H9 (cell line): ENCODE results near the gene APAF1. TPM values are rescaled to one million over a fixed set of nuclear protein-coding genes. Genes with fewer than 3 reads are reported as not detected.

ENCODE experiments used
- DNase-seq: peaks from one replicate; pipeline ENCODE4 v3.0.0-alpha.2; 2017
- H2AFZ ChIP-seq: one replicate; pipeline ENCODE4 v1.6.1; 2013; ENCODE audit warnings: mild to moderate bottlenecking, low read length, control low read depth, moderate library complexity
- H2AK5ac ChIP-seq: 2 replicates; pipeline ENCODE4 v1.6.1; 2013; ENCODE audit warnings: low read length, control low read depth, mixed read lengths; ENCODE audit not compliant: insufficient read length
- H2BK120ac ChIP-seq: one replicate; pipeline ENCODE4 v1.6.1; 2013; ENCODE audit warnings: low read depth, mild to moderate bottlenecking, low read length, control low read depth, inconsistent platforms; ENCODE audit not compliant: poor library complexity, severe bottlenecking
- H2BK12ac ChIP-seq: 2 replicates; pipeline ENCODE4 v1.6.1; 2013; ENCODE audit warnings: low read length, control low read depth, mixed read lengths, low read depth; ENCODE audit not compliant: insufficient read length
- H2BK15ac ChIP-seq: 2 replicates; pipeline ENCODE4 v1.6.1; 2013; ENCODE audit warnings: low read depth, low read length, control low read depth
- H2BK20ac ChIP-seq: one replicate; pipeline ENCODE4 v1.6.1; 2013; ENCODE audit warnings: low read depth, mild to moderate bottlenecking, low read length, control low read depth, inconsistent platforms; ENCODE audit not compliant: poor library complexity, severe bottlenecking
- H2BK5ac ChIP-seq: 2 replicates; pipeline ENCODE4 v1.6.1; 2013; ENCODE audit warnings: low read length, control low read depth, mixed read lengths; ENCODE audit not compliant: insufficient read length
- H3K14ac ChIP-seq: 2 replicates; pipeline ENCODE4 v1.6.1; 2013; ENCODE audit warnings: low read length, control low read depth; ENCODE audit not compliant: insufficient read depth
- H3K18ac ChIP-seq: 2 replicates; pipeline ENCODE4 v1.6.1; 2013; ENCODE audit warnings: low read depth, mild to moderate bottlenecking, mixed read lengths, low read length, control low read depth; ENCODE audit not compliant: insufficient read length
- H3K23ac ChIP-seq: 2 replicates; pipeline ENCODE4 v1.6.1; 2013; ENCODE audit warnings: low read length, control low read depth, mixed read lengths, low read depth; ENCODE audit not compliant: insufficient read length
- H3K23me2 ChIP-seq: 2 replicates; pipeline ENCODE4 v1.6.1; 2013; ENCODE audit warnings: low read depth, mild to moderate bottlenecking, mixed read lengths, low read length, control low read depth; ENCODE audit not compliant: insufficient read length, poor library complexity, severe bottlenecking
- H3K27ac ChIP-seq: 2 replicates; pipeline ENCODE4 v1.5.1; 2013; ENCODE audit warnings: low read length, control low read depth, mixed read lengths, low read depth; ENCODE audit not compliant: insufficient read length
- H3K27me3 ChIP-seq: 2 replicates; pipeline ENCODE4 v1.6.1; 2013; ENCODE audit warnings: low read length, control low read depth, inconsistent platforms; ENCODE audit not compliant: insufficient read depth
- H3K4ac ChIP-seq: 2 replicates; pipeline ENCODE4 v1.6.1; 2013; ENCODE audit warnings: low read depth, mild to moderate bottlenecking, control low read depth, inconsistent platforms, low read length, moderate library complexity
- H3K4me1 ChIP-seq: 2 replicates; pipeline ENCODE4 v1.6.1; 2013; ENCODE audit warnings: low read length, control low read depth, inconsistent platforms; ENCODE audit not compliant: insufficient read depth
- H3K4me2 ChIP-seq: 2 replicates; pipeline ENCODE4 v1.6.1; 2013; ENCODE audit warnings: low read length, control low read depth, mixed read lengths; ENCODE audit not compliant: insufficient read length, insufficient read depth
- H3K56ac ChIP-seq: 2 replicates; pipeline ENCODE4 v1.6.1; 2013; ENCODE audit warnings: low read depth, mild to moderate bottlenecking, mixed read lengths, low read length, control low read depth; ENCODE audit not compliant: insufficient read length
- H3K79me1 ChIP-seq: 2 replicates; pipeline ENCODE4 v1.6.1; 2013; ENCODE audit warnings: low read depth, mild to moderate bottlenecking, moderate library complexity, low read length, control low read depth, inconsistent platforms; ENCODE audit not compliant: insufficient read depth, poor library complexity, severe bottlenecking
- H3K79me2 ChIP-seq: 2 replicates; pipeline ENCODE4 v1.6.1; 2013; ENCODE audit warnings: low read length, control low read depth, inconsistent platforms; ENCODE audit not compliant: insufficient read depth
- H3K9ac ChIP-seq: 2 replicates; pipeline ENCODE4 v1.6.1; 2013; ENCODE audit warnings: low read length, control low read depth, mixed read lengths; ENCODE audit not compliant: insufficient read length; ENCODE audit errors: extremely low read depth
- H3K9me3 ChIP-seq: one replicate; pipeline ENCODE4 v1.6.1; 2013; ENCODE audit warnings: low read depth, low read length, inconsistent platforms; ENCODE audit not compliant: control insufficient read depth
- H3T11ph ChIP-seq: one replicate; pipeline ENCODE4 v1.6.1; 2013; ENCODE audit warnings: mild to moderate bottlenecking, low read length, control low read depth, inconsistent platforms
- H4K20me1 ChIP-seq: one replicate; pipeline ENCODE4 v1.6.1; 2013; ENCODE audit not compliant: control insufficient read depth, insufficient read length, insufficient read depth
- H4K5ac ChIP-seq: 2 replicates; pipeline ENCODE4 v1.6.1; 2013; ENCODE audit warnings: low read depth, mild to moderate bottlenecking, mixed read lengths, low read length, control low read depth; ENCODE audit not compliant: insufficient read length
- H4K8ac ChIP-seq: replicated peaks from 2 replicates; pipeline ENCODE4 v1.6.1; 2013; ENCODE audit warnings: low read length, control low read depth, mixed read lengths, low read depth; ENCODE audit not compliant: insufficient read length
- H4K91ac ChIP-seq: 2 replicates; pipeline ENCODE4 v1.6.1; 2013; ENCODE audit warnings: low read depth, mild to moderate bottlenecking, moderate library complexity, mixed read lengths, low read length, control low read depth; ENCODE audit not compliant: insufficient read length
- H3K27ac Mint-ChIP-seq, 3 experiments: 2 replicates in 2 of 3; 3 replicates in 1 of 3; pipeline ENCODE4 v1.8.0; 2020 to 2021; ENCODE audit warnings: mixed read lengths in 3 of 3, mild to moderate bottlenecking in 1 of 3, moderate library complexity in 1 of 3
- H3K27me3 Mint-ChIP-seq: 2 replicates; pipeline ENCODE4 v1.8.0; 2021; ENCODE audit warnings: low read depth, mild to moderate bottlenecking, moderate library complexity, mixed read lengths
- H3K36me3 Mint-ChIP-seq, 3 experiments: 2 replicates in 2 of 3; 3 replicates in 1 of 3; pipeline ENCODE4 v1.8.0; 2020 to 2021; ENCODE audit warnings: low read depth in 3 of 3, mixed read lengths in 3 of 3; ENCODE audit not compliant: insufficient read depth in 1 of 3
- H3K4me1 Mint-ChIP-seq, 2 experiments: 2 replicates each; pipeline ENCODE4 v1.8.0; 2020; ENCODE audit warnings: mixed read lengths in 2 of 2
- H3K4me3 Mint-ChIP-seq, 2 experiments: 2 replicates in 1 of 2; 3 replicates in 1 of 2; pipeline ENCODE4 v1.8.0; 2020 to 2021; ENCODE audit warnings: mild to moderate bottlenecking in 2 of 2, mixed read lengths in 2 of 2, moderate library complexity in 1 of 2
- H3K9me3 Mint-ChIP-seq, 2 experiments: 2 replicates in 1 of 2; 3 replicates in 1 of 2; pipeline ENCODE4 v1.8.0; 2020; ENCODE audit warnings: mild to moderate bottlenecking in 2 of 2, mixed read lengths in 2 of 2, moderate library complexity in 1 of 2
- total RNA-seq: library from RNA; stranded (reverse); gene quantifications from 2 replicates; pipeline ENCODE4 v1.2.1, GENCODE V29; 2021
- TF ChIP-seq, protein P1 (sequence below): fragments of 200-600 bp; sonication (generic); conservative IDR thresholded peaks from 3 replicates; pipeline ENCODE4 v1.8.0; 2021; ENCODE audit warnings: antibody characterized with exemption, mild to moderate bottlenecking

APAF1 gene
- total RNA-seq, 1 experiment from 2014 or later: 16.5 TPM

DNA sequence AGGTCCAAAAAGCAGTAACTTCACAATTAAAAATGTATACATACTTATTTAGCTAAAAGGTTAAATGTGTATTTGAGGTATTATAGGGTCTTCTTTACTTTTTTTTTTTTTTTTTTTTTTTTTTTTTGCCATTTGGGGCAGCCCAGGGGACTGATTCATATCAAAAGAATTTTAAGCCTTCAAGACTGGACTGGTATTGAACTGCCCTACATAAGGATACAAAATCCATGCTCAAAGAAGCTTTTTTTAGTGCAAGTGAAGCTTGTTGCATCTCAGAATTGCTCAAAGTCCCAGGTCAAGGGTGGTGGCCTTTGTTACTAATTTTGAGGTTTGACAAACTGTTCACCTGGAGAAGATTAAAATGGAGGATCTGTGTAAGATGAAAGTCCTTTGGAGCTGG, 124.0 kb downstream of the APAF1 start:
- Mint-ChIP-seq H3K27me3 (0 out of 2 replicates have a peak, but pooled peaks cover 2% of the 10 kb centered on the region), H3K36me3 (peaks cover 6 to 9% (median 7%) of the 10 kb centered on the region in 3 experiments; a peak in 6 of 7 replicates), H3K9me3 (peaks cover 0 to 9% of the 10 kb centered on the region in 2 experiments; a peak in 4 of 5 replicates), H3K27ac (no peak overlapping the region), H3K4me1 (peaks cover 0 to 4% of the 10 kb centered on the region in 2 experiments; a peak in 1 of 4 replicates), H3K4me3 (no peak overlapping the region)
- Histone ChIP-seq H2AK5ac (no peak overlapping the region), H3K4me2 (no peak overlapping the region), H3T11ph (no peak overlapping the region), H2BK20ac (no peak overlapping the region), H4K20me1 (no peaks in the 10 kb centered on the region), H3K23ac (no peak overlapping the region), H3K18ac (no peak overlapping the region), H2BK5ac (no peak overlapping the region), H3K56ac (no peak overlapping the region), H2BK12ac (no peak overlapping the region), H3K23me2 (no peaks in the 10 kb centered on the region), H2BK120ac (no peak overlapping the region), H3K27me3 (no peaks in the 10 kb centered on the region; the same call in 1 of the 2 replicates), H4K5ac (no peak overlapping the region), H4K8ac (no peak overlapping the region), H2BK15ac (no peak overlapping the region), H2AFZ (no peak overlapping the region), H3K9me3 (no peaks in the 10 kb centered on the region), H4K91ac (no peak overlapping the region), H3K4me1 (no peaks in the 10 kb centered on the region), H3K9ac (no peak overlapping the region), H3K27ac (no peak overlapping the region), H3K4ac (no peak overlapping the region), H3K79me2 (no peaks in the 10 kb centered on the region), H3K14ac (no peak overlapping the region), H3K79me1 (no peaks in the 10 kb centered on the region)
- DNase-seq: no peak
- TF ChIP-seq, protein P1, sequence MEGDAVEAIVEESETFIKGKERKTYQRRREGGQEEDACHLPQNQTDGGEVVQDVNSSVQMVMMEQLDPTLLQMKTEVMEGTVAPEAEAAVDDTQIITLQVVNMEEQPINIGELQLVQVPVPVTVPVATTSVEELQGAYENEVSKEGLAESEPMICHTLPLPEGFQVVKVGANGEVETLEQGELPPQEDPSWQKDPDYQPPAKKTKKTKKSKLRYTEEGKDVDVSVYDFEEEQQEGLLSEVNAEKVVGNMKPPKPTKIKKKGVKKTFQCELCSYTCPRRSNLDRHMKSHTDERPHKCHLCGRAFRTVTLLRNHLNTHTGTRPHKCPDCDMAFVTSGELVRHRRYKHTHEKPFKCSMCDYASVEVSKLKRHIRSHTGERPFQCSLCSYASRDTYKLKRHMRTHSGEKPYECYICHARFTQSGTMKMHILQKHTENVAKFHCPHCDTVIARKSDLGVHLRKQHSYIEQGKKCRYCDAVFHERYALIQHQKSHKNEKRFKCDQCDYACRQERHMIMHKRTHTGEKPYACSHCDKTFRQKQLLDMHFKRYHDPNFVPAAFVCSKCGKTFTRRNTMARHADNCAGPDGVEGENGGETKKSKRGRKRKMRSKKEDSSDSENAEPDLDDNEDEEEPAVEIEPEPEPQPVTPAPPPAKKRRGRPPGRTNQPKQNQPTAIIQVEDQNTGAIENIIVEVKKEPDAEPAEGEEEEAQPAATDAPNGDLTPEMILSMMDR: no peak
